ENCODE results near the gene JARID2. TPM values are rescaled to one million over a fixed set of nuclear protein-coding genes. Genes with fewer than 3 reads are reported as not detected.

The JARID2 gene
- total and polyA plus RNA-seq, 2 of the 4 experiments (the other 2 are of a cell fraction), result 9.6 to 12.9 TPM

DNA sequence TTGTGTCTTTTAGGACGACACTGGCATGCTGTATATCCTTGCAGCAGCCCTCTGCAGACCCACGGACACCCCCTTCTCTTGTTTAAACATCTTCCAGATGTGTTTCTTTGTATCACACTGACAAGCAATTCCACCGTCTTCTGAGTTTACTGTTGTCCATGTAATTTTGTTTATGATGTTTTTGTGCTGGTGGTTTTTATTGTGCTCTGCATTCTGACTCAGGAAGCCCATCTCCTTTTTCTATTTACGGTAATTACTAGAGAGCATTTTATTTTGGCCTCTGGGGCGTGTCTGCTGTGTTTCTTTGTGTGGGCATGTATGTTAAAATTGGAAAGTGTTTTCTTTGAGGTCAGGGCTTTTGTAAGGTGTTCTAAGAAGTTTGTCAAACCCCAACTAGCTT, 111.9 kb downstream of the JARID2 start:
- in situ Hi-C loops (cut with MboI; ENCODE audit: low sequenced_read_pairs) (no loop called here), dilution Hi-C loops (cut with HindIII; ENCODE audit: low sequenced_read_pairs, unreplicated experiment) (no loop called here), intact Hi-C loops (cut with micrococcal nuclease) (no loop called here)
- no peak overlapping the region for H3K4me3 ChIP-seq (ENCODE audit: insufficient read depth, low read depth, low read length)
- H3K4ac ChIP-seq (ENCODE audit: low read depth, low read length), result no peak overlapping the region
- no peak overlapping the region for H4K5ac ChIP-seq (ENCODE audit: low read depth, low read length)
- no peak overlapping the region for H2BK15ac ChIP-seq (ENCODE audit: low read depth, low read length)
- DNase-seq (no peak), ATAC-seq (ENCODE audit: low read depth) (no peak)
- WGBS, 2 experiments (ENCODE audit: extremely low coverage in 2 of 2, insufficient read length in 1 of 2), result no CpG with 5 or more reads among the region's 5 CpGs
- H3K27ac ChIP-seq (ENCODE audit: insufficient read depth, low read length), result no peak overlapping the region
- H3K79me1 ChIP-seq (ENCODE audit: low read depth in 1 of 2, low read length in 2 of 2), result peaks cover 35 to 85% of the 10 kb centered on the region in 2 experiments
- TF ChIP-seq FOS (IDR thresholded peaks at IDR 0.05; ENCODE audit: low read depth, low read length) (no peak), POLR2A (IDR thresholded peaks at IDR 0.05; ENCODE audit: low read depth, low read length) (no peak), RAD21 (IDR thresholded peaks at IDR 0.05; ENCODE audit: low read length) (no peak), RFX5 (IDR thresholded peaks at IDR 0.05; ENCODE audit: low read depth, low read length) (no peak), MXI1 (IDR thresholded peaks at IDR 0.05; ENCODE audit: borderline replicate concordance, low read depth, low read length) (no peak), CHD1 (IDR thresholded peaks at IDR 0.05; ENCODE audit: low read depth, low read length) (no peak), SMC3 (IDR thresholded peaks at IDR 0.05; ENCODE audit: low read depth, low read length) (no peak), RCOR1 (IDR thresholded peaks at IDR 0.05; ENCODE audit: insufficient replicate concordance, low read length) (no peak), MAFK (IDR thresholded peaks at IDR 0.05; ENCODE audit: low read depth, low read length) (no peak), MAZ (IDR thresholded peaks at IDR 0.05; ENCODE audit: borderline replicate concordance, low read depth, low read length) (no peak), BHLHE40 (IDR thresholded peaks at IDR 0.05; ENCODE audit: low read depth, low read length) (no peak), NFE2L2 (IDR thresholded peaks at IDR 0.05; ENCODE audit: low read depth, low read length) (no peak)
- TF ChIP-seq, protein P1, sequence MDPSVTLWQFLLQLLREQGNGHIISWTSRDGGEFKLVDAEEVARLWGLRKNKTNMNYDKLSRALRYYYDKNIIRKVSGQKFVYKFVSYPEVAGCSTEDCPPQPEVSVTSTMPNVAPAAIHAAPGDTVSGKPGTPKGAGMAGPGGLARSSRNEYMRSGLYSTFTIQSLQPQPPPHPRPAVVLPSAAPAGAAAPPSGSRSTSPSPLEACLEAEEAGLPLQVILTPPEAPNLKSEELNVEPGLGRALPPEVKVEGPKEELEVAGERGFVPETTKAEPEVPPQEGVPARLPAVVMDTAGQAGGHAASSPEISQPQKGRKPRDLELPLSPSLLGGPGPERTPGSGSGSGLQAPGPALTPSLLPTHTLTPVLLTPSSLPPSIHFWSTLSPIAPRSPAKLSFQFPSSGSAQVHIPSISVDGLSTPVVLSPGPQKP (IDR thresholded peaks at IDR 0.05; ENCODE audit: borderline replicate concordance, low read depth, low read length), result no peak
- TF ChIP-seq, protein P2, sequence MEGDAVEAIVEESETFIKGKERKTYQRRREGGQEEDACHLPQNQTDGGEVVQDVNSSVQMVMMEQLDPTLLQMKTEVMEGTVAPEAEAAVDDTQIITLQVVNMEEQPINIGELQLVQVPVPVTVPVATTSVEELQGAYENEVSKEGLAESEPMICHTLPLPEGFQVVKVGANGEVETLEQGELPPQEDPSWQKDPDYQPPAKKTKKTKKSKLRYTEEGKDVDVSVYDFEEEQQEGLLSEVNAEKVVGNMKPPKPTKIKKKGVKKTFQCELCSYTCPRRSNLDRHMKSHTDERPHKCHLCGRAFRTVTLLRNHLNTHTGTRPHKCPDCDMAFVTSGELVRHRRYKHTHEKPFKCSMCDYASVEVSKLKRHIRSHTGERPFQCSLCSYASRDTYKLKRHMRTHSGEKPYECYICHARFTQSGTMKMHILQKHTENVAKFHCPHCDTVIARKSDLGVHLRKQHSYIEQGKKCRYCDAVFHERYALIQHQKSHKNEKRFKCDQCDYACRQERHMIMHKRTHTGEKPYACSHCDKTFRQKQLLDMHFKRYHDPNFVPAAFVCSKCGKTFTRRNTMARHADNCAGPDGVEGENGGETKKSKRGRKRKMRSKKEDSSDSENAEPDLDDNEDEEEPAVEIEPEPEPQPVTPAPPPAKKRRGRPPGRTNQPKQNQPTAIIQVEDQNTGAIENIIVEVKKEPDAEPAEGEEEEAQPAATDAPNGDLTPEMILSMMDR (conservative IDR thresholded peaks at IDR 0.05; ENCODE audit: low read depth, low read length), result no peak
- TF ChIP-seq, protein P3, sequence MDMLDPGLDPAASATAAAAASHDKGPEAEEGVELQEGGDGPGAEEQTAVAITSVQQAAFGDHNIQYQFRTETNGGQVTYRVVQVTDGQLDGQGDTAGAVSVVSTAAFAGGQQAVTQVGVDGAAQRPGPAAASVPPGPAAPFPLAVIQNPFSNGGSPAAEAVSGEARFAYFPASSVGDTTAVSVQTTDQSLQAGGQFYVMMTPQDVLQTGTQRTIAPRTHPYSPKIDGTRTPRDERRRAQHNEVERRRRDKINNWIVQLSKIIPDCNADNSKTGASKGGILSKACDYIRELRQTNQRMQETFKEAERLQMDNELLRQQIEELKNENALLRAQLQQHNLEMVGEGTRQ (IDR thresholded peaks at IDR 0.05; ENCODE audit: low read depth, low read length), result no peak
- CTCF ChIA-PET, result interaction anchor here (1.6 kb wide), 2 partner anchors 13 kb away, joined by 3 to 4 read pairs; no protein-coding TSS in a partner anchor
- peaks cover 19% of the 10 kb centered on the region for H3K9me1 ChIP-seq (ENCODE audit: insufficient read depth, low read length)
- no peak overlapping the region for H3K9ac ChIP-seq (ENCODE audit: low read depth, low read length)
- H2BK120ac ChIP-seq (ENCODE audit: low read depth, low read length), result no peak overlapping the region
- POLR2A ChIA-PET (ENCODE audit: unreplicated experiment), result no interaction called here
- no peak overlapping the region for H2AFZ ChIP-seq (replicated peaks; ENCODE audit: low read length, poor library complexity)
- no peak overlapping the region for H2BK20ac ChIP-seq (ENCODE audit: low read depth, low read length)
- no peak overlapping the region for H3K14ac ChIP-seq (replicated peaks; ENCODE audit: low read depth, low read length)
- H2BK5ac ChIP-seq (ENCODE audit: low read depth, low read length, poor library complexity, severe bottlenecking), result no peak overlapping the region
- no peak overlapping the region for H2AK9ac ChIP-seq (replicated peaks; ENCODE audit: low read depth, low read length, poor library complexity)
- no peak overlapping the region for H3K18ac ChIP-seq (ENCODE audit: low read depth, low read length)
- no TSS peak for BruUV-seq (replicated peaks)
- no peaks in the 10 kb centered on the region for H3K36me3 ChIP-seq (ENCODE audit: control insufficient read depth, insufficient read depth, low read length)
- H2AK5ac ChIP-seq (ENCODE audit: low read depth, low read length), result no peak overlapping the region
- H4K91ac ChIP-seq (ENCODE audit: insufficient read depth, low read depth, low read length), result no peak overlapping the region
- peaks cover 91% of the 10 kb centered on the region for H4K20me1 ChIP-seq (ENCODE audit: insufficient read depth, low read length)
- H4K8ac ChIP-seq (ENCODE audit: low read depth in 2 of 2, low read length in 2 of 2), result no peak overlapping the region
- H3K4me1 ChIP-seq (ENCODE audit: control insufficient read depth, insufficient read depth, low read length), result peaks cover 18% of the 10 kb centered on the region
- H3K9me3 ChIP-seq (ENCODE audit: control insufficient read depth, insufficient read depth, low read length), result no peaks in the 10 kb centered on the region
- H3K23ac ChIP-seq (ENCODE audit: low read depth, low read length), result no peak overlapping the region
- H3K4me2 ChIP-seq (ENCODE audit: low read depth, low read length), result no peak overlapping the region
- H3K56ac ChIP-seq (ENCODE audit: extremely low read depth, insufficient read depth, low read length), result no peak overlapping the region
- no peaks in the 10 kb centered on the region for H3K27me3 ChIP-seq (ENCODE audit: control insufficient read depth, insufficient read depth, low read length)
